Measurements from ENCODE around the gene B4GALT1.

B4GALT1 gene

DNA sequence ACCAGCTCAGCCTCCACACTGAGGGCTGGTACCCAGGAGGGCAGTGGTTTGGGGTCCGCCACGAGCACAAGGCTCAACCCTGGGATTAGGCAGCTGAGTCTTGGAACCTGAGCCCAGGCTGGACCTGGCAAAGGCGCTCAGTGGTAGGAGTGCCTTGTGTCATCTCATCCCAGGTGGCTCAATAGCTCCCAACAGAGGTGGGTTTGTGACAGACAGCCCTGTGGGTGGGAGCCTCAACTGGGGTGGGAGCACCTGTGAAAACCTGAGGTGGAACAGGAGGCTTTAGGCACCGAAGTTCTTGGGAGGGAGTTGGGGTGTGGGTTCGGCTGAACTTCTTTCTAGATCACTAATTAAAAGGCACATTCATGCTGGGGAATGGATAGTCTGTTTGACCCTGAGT is 55.5 kb downstream of the B4GALT1 start:
- Histone ChIP-seq H3K27ac (ENCODE audit: low read depth in 2 of 2, low read length in 2 of 2) (no peak overlapping the region), H3K9ac (ENCODE audit: low read depth in 1 of 2, low read length in 2 of 2) (no peak overlapping the region), H3K4me1 (ENCODE audit: control insufficient read depth in 2 of 2, insufficient read depth in 2 of 2, low read length in 2 of 2) (peaks cover 3% of the 10 kb centered on the region in 2 donors), H3K9me3 (ENCODE audit: control insufficient read depth in 2 of 2, low read length in 2 of 2) (no peaks in the 10 kb centered on the region), H3K4me3 (ENCODE audit: low read length in 2 of 2) (no peak overlapping the region), H3K36me3 (ENCODE audit: control insufficient read depth in 2 of 2, insufficient read depth in 2 of 2, low read length in 2 of 2) (peaks cover 20 to 37% of the 10 kb centered on the region in 2 donors), H3K27me3 (ENCODE audit: control insufficient read depth in 2 of 2, insufficient read depth in 2 of 2, low read length in 2 of 2) (no peaks in the 10 kb centered on the region)

GRCh38 chr9:33110686-33111085 is 56.5 kb downstream of the B4GALT1 start:
- H3K4me1 ChIP-seq (ENCODE audit: control insufficient read depth in 2 of 2, insufficient read depth in 2 of 2, low read length in 2 of 2), result peaks cover 3 to 5% of the 10 kb centered on the region in 2 donors
- no peak overlapping the region for H3K27ac ChIP-seq (ENCODE audit: low read depth in 2 of 2, low read length in 2 of 2)
- H3K9ac ChIP-seq (ENCODE audit: low read depth in 1 of 2, low read length in 2 of 2), result no peak overlapping the region
- H3K4me3 ChIP-seq (ENCODE audit: low read length in 2 of 2), result no peak overlapping the region
- peaks cover 20 to 37% of the 10 kb centered on the region in 2 donors for H3K36me3 ChIP-seq (ENCODE audit: control insufficient read depth in 2 of 2, insufficient read depth in 2 of 2, low read length in 2 of 2)
- H3K27me3 ChIP-seq (ENCODE audit: control insufficient read depth in 2 of 2, insufficient read depth in 2 of 2, low read length in 2 of 2), result no peaks in the 10 kb centered on the region
- no peaks in the 10 kb centered on the region for H3K9me3 ChIP-seq (ENCODE audit: control insufficient read depth in 2 of 2, low read length in 2 of 2)

GRCh38 chr9:33109850-33110595 is 57.1 kb downstream of the B4GALT1 start:
- no peaks in the 10 kb centered on the region for H3K27me3 ChIP-seq (ENCODE audit: control insufficient read depth in 2 of 2, insufficient read depth in 2 of 2, low read length in 2 of 2)
- peaks cover 18 to 34% of the 10 kb centered on the region in 2 donors for H3K36me3 ChIP-seq (ENCODE audit: control insufficient read depth in 2 of 2, insufficient read depth in 2 of 2, low read length in 2 of 2)
- no peaks in the 10 kb centered on the region for H3K9me3 ChIP-seq (ENCODE audit: control insufficient read depth in 2 of 2, low read length in 2 of 2)
- no peak overlapping the region for H3K9ac ChIP-seq (ENCODE audit: low read depth in 1 of 2, low read length in 2 of 2)
- H3K4me1 ChIP-seq (ENCODE audit: control insufficient read depth in 2 of 2, insufficient read depth in 2 of 2, low read length in 2 of 2), result peaks cover 3 to 5% of the 10 kb centered on the region in 2 donors
- no peak overlapping the region for H3K27ac ChIP-seq (ENCODE audit: low read depth in 2 of 2, low read length in 2 of 2)
- no peak overlapping the region for H3K4me3 ChIP-seq (ENCODE audit: low read length in 2 of 2)

GRCh38 chr9:33109097-33109496 is 58.0 kb downstream of the B4GALT1 start:
- no peak overlapping the region for H3K9ac ChIP-seq (ENCODE audit: low read depth in 1 of 2, low read length in 2 of 2)
- H3K4me3 ChIP-seq (ENCODE audit: low read length in 2 of 2), result no peak overlapping the region
- peaks cover 12 to 24% of the 10 kb centered on the region in 2 donors for H3K36me3 ChIP-seq (ENCODE audit: control insufficient read depth in 2 of 2, insufficient read depth in 2 of 2, low read length in 2 of 2)
- no peaks in the 10 kb centered on the region for H3K9me3 ChIP-seq (ENCODE audit: control insufficient read depth in 2 of 2, low read length in 2 of 2)
- H3K4me1 ChIP-seq (ENCODE audit: control insufficient read depth in 2 of 2, insufficient read depth in 2 of 2, low read length in 2 of 2), result peaks cover 3 to 5% of the 10 kb centered on the region in 2 donors
- no peak overlapping the region for H3K27ac ChIP-seq (ENCODE audit: low read depth in 2 of 2, low read length in 2 of 2)
- no peaks in the 10 kb centered on the region for H3K27me3 ChIP-seq (ENCODE audit: control insufficient read depth in 2 of 2, insufficient read depth in 2 of 2, low read length in 2 of 2)

- Histone ChIP-seq H3K4me3 (ENCODE audit: low read length in 2 of 2) (no peak overlapping the region), H3K27me3 (ENCODE audit: control insufficient read depth in 2 of 2, insufficient read depth in 2 of 2, low read length in 2 of 2) (no peaks in the 10 kb centered on the region), H3K27ac (ENCODE audit: low read depth in 2 of 2, low read length in 2 of 2) (no peak overlapping the region), H3K9ac (ENCODE audit: low read depth in 1 of 2, low read length in 2 of 2) (no peak overlapping the region), H3K9me3 (ENCODE audit: control insufficient read depth in 2 of 2, low read length in 2 of 2) (no peaks in the 10 kb centered on the region), H3K4me1 (ENCODE audit: control insufficient read depth in 2 of 2, insufficient read depth in 2 of 2, low read length in 2 of 2) (peaks cover 3 to 5% of the 10 kb centered on the region in 2 donors), H3K36me3 (ENCODE audit: control insufficient read depth in 2 of 2, insufficient read depth in 2 of 2, low read length in 2 of 2) (peaks cover 5 to 18% of the 10 kb centered on the region in 2 donors)
Measured at GRCh38 chr9:33108472-33108871, 58.7 kb downstream of the B4GALT1 start.

DNA sequence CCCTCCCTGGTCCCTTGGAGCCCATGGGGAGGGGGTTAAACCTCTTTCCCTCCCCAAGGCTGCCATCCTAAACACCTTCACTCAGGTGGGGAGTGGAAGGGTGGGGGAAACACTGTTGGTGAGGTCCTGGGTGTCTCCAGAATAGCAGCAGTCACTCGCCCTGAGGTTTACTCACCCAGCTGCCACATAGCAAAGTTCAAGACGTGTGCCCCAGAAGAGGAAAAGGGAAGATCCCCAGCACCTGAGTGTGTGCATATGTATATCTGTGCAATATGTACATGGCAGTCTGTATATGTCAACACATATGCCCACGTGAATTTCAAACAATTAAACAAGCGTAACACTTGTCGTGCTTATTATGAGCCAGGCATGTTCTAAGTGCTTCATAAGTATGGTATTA is 59.4 kb downstream of the B4GALT1 start:
- Histone ChIP-seq H3K9me3 (ENCODE audit: control insufficient read depth in 2 of 2, low read length in 2 of 2) (no peaks in the 10 kb centered on the region), H3K27me3 (ENCODE audit: control insufficient read depth in 2 of 2, insufficient read depth in 2 of 2, low read length in 2 of 2) (no peaks in the 10 kb centered on the region), H3K9ac (ENCODE audit: low read depth in 1 of 2, low read length in 2 of 2) (no peak overlapping the region), H3K4me1 (ENCODE audit: control insufficient read depth in 2 of 2, insufficient read depth in 2 of 2, low read length in 2 of 2) (peaks cover 3 to 5% of the 10 kb centered on the region in 2 donors), H3K4me3 (ENCODE audit: low read length in 2 of 2) (no peak overlapping the region), H3K36me3 (ENCODE audit: control insufficient read depth in 2 of 2, insufficient read depth in 2 of 2, low read length in 2 of 2) (peaks cover 0 to 11% of the 10 kb centered on the region in 2 donors), H3K27ac (ENCODE audit: low read depth in 2 of 2, low read length in 2 of 2) (no peak overlapping the region)

DNA sequence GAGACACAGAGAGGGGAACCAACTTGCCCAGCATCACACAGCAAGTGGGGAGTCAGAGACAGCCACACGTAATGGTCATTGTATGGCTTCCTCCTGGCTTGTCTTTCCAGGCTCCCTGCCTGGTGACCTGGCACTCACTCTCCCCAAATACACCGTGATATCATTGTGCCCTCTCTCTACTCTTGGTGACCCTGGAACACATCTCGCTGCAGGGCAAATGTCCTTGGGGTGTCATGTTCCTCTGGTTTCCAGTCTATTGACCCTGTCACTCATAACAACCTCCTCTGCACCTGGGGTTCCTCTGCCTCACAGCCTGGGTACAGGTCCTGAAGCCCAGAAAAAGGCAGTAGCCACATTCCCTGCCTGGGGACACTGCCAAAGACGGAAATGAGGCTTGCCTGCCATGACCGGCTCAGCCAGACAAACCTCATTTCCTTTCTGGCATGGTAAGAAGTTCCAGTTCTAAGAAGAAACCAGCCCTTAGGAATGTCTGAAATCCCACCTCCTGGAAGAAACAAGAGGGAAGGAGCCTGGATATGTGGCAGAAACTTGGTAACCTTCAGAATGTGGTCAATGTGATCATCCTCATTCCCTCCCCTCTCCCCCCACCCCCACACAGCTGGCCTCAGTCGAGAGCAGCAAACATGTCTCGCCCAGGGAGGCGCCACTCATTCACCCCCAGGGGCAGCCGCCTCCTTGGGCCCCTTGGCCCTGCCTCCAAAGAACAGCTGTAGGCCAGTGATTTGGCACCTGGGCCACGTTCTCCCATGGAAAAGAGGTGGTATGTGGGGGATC is 60.1 kb downstream of the B4GALT1 start:
- H3K4me3 ChIP-seq (ENCODE audit: low read length in 2 of 2), result no peak overlapping the region
- H3K27me3 ChIP-seq (ENCODE audit: control insufficient read depth in 2 of 2, insufficient read depth in 2 of 2, low read length in 2 of 2), result no peaks in the 10 kb centered on the region
- H3K36me3 ChIP-seq (ENCODE audit: control insufficient read depth in 2 of 2, insufficient read depth in 2 of 2, low read length in 2 of 2), result peaks cover 0 to 5% of the 10 kb centered on the region in 2 donors
- no peaks in the 10 kb centered on the region for H3K9me3 ChIP-seq (ENCODE audit: control insufficient read depth in 2 of 2, low read length in 2 of 2)
- no peak overlapping the region for H3K9ac ChIP-seq (ENCODE audit: low read depth in 1 of 2, low read length in 2 of 2)
- peaks cover 3 to 5% of the 10 kb centered on the region in 2 donors for H3K4me1 ChIP-seq (ENCODE audit: control insufficient read depth in 2 of 2, insufficient read depth in 2 of 2, low read length in 2 of 2)
- H3K27ac ChIP-seq (ENCODE audit: low read depth in 2 of 2, low read length in 2 of 2), result peak overlapping the region in 1 of 2 donors; percentile 8

DNA sequence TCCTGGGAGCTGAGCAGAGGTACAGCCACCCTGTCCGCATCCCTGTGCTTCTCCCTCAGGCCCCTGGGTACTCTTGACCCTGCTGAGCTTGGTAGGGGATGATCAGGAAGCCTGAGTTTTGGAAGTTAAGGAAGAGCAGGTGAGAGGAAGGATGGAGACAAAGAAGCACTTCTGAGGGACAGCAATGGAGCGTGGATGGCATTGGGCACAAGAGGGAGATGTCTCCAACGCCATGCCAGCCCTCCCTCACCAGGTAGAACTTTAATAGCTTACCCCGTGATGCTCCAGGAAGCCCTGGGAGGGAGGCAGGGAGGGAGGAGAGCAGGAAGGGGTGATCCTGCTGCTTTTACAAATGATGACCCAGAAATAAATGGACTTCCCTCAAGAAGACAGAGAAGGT is 60.8 kb downstream of the B4GALT1 start:
- Histone ChIP-seq H3K9me3 (ENCODE audit: control insufficient read depth in 2 of 2, low read length in 2 of 2) (no peaks in the 10 kb centered on the region), H3K27ac (ENCODE audit: low read depth in 2 of 2, low read length in 2 of 2) (no peak overlapping the region), H3K4me1 (ENCODE audit: control insufficient read depth in 2 of 2, insufficient read depth in 2 of 2, low read length in 2 of 2) (peaks cover 3 to 5% of the 10 kb centered on the region in 2 donors), H3K9ac (ENCODE audit: low read depth in 1 of 2, low read length in 2 of 2) (no peak overlapping the region), H3K4me3 (ENCODE audit: low read length in 2 of 2) (no peak overlapping the region), H3K27me3 (ENCODE audit: control insufficient read depth in 2 of 2, insufficient read depth in 2 of 2, low read length in 2 of 2) (no peaks in the 10 kb centered on the region), H3K36me3 (ENCODE audit: control insufficient read depth in 2 of 2, insufficient read depth in 2 of 2, low read length in 2 of 2) (peaks cover 0 to 3% of the 10 kb centered on the region in 2 donors)

DNA sequence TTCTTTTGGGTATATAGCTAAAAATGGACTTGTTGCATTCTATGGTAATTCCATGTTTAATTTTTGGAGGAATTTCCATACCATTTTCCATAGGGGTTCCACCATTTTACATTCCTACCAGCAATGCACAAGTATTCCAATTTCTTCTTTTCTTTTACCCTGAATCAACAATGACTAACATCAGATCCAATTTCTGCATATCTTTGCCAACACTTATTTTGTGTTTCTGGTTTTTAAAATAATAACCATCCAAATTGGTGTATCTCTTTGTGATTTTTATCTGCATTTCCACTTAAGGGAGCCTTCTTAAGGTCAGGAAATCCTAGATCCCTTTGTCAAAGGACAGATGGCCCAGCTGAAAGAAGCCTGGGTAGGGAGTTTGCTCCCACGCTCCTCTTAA is 61.2 kb downstream of the B4GALT1 start:
- Histone ChIP-seq H3K36me3 (ENCODE audit: control insufficient read depth in 2 of 2, insufficient read depth in 2 of 2, low read length in 2 of 2) (peaks cover 0 to 3% of the 10 kb centered on the region in 2 donors), H3K4me3 (ENCODE audit: low read length in 2 of 2) (no peak overlapping the region), H3K4me1 (ENCODE audit: control insufficient read depth in 2 of 2, insufficient read depth in 2 of 2, low read length in 2 of 2) (peaks cover 3 to 5% of the 10 kb centered on the region in 2 donors), H3K27ac (ENCODE audit: low read depth in 2 of 2, low read length in 2 of 2) (no peak overlapping the region), H3K9me3 (ENCODE audit: control insufficient read depth in 2 of 2, low read length in 2 of 2) (no peaks in the 10 kb centered on the region), H3K9ac (ENCODE audit: low read depth in 1 of 2, low read length in 2 of 2) (no peak overlapping the region), H3K27me3 (ENCODE audit: control insufficient read depth in 2 of 2, insufficient read depth in 2 of 2, low read length in 2 of 2) (no peaks in the 10 kb centered on the region)

DNA sequence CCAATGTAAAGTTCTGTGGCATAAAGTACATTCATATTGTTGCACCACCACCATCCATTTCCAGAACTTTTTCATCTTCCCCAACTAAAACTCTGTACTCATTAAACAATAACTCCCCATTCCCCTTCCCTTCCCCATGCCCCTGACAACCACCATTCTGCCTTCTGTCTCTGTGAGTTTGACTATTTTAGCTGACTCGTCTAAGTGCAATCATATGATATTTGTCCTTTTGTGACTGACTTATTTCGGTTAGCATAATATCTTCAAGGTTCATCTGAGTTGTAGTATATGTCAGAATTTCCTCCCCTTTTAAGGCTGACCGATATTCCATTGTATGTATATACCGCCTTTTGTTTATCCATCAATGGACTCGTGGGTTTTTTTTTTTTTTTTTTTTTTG is 61.6 kb downstream of the B4GALT1 start:
- H3K27ac ChIP-seq (ENCODE audit: low read depth in 2 of 2, low read length in 2 of 2), result no peak overlapping the region
- H3K4me1 ChIP-seq (ENCODE audit: control insufficient read depth in 2 of 2, insufficient read depth in 2 of 2, low read length in 2 of 2), result peaks cover 3 to 5% of the 10 kb centered on the region in 2 donors
- peaks cover 0 to 3% of the 10 kb centered on the region in 2 donors for H3K36me3 ChIP-seq (ENCODE audit: control insufficient read depth in 2 of 2, insufficient read depth in 2 of 2, low read length in 2 of 2)
- H3K27me3 ChIP-seq (ENCODE audit: control insufficient read depth in 2 of 2, insufficient read depth in 2 of 2, low read length in 2 of 2), result no peaks in the 10 kb centered on the region
- no peak overlapping the region for H3K9ac ChIP-seq (ENCODE audit: low read depth in 1 of 2, low read length in 2 of 2)
- H3K4me3 ChIP-seq (ENCODE audit: low read length in 2 of 2), result no peak overlapping the region
- no peaks in the 10 kb centered on the region for H3K9me3 ChIP-seq (ENCODE audit: control insufficient read depth in 2 of 2, low read length in 2 of 2)
